A549 treated with RU486 at 1 μM for 4 hours (cell line): ENCODE results near the gene CTCFL. TPM values are rescaled to one million over a fixed set of nuclear protein-coding genes. Genes with fewer than 3 reads are reported as not detected.

Experiments
- total RNA-seq: library from RNA; stranded (reverse); fragments of 200-300 nt; extraction: Qiagen RNA extraction; gene quantifications from 5 replicates; pipeline ENCODE4 v1.2.3, GENCODE V29; 2022; ENCODE audit warnings: low read depth

Gene CTCFL
- total RNA-seq = not detected in 5 replicates

GRCh38 chr20:57524511-57525176 is at the start of gene CTCFL:
Gene CTCFL (minus strand): TSS chr20:57525140. CDS start chr20:57524205, 935 bp downstream.

GRCh38 chr20:57560554-57561355 is 35.8 kb upstream of the CTCFL start, which contains the start of gene PCK1:
Gene PCK1 (plus strand): TSS chr20:57561110. CDS start chr20:57561412, 302 bp downstream.

Other genes with a start within 250 kb of the CTCFL start
- gene SPO11, start 195.3 kb downstream of the CTCFL start, total RNA-seq = not detected in 5 replicates
- 60.1 to 72.3 TPM (median 69.2 TPM) in 5 replicates for gene RAE1, start 173.9 kb downstream of the CTCFL start, total RNA-seq
- 23.0 to 37.3 TPM (median 35.1 TPM) in 5 replicates for gene RBM38, start 133.7 kb downstream of the CTCFL start, total RNA-seq
- gene PCK1, start 36.0 kb upstream of the CTCFL start, total RNA-seq = 0.05 to 0.13 TPM in 2 of 5 replicates, not detected in the others
- gene ZBP1, start 95.3 kb upstream of the CTCFL start, total RNA-seq = 0.07 to 0.10 TPM in 2 of 5 replicates, not detected in the others
- gene PMEPA1, start 184.9 kb upstream of the CTCFL start, total RNA-seq = 195 to 491 TPM (median 365 TPM) in 5 replicates